HG02973 (cell line): ENCODE measurements around the gene KLLN.
A peak's percentile ranks its signal among the peaks of the same experiment; 100 is the strongest.
"Not testable (repeated sequence)": the region's sequence is repeated elsewhere in the genome, so short reads cannot be mapped to it uniquely, and the experiment has no call there.

Source experiments
- ATAC-seq: cut with Tn5 transposase; IDR thresholded peaks from one replicate; pipeline ENCODE4 v1.9.1; 2021; ENCODE audit warnings: moderate library complexity; ENCODE audit not compliant: unreplicated experiment

The KLLN gene

GRCh38 chr10:87863053-87863943 lies at the start of gene KLLN, which contains the start of gene PTEN:
TSS of gene KLLN (minus strand) at chr10:87863533. CDS start at chr10:87862487, 1,046 bp downstream.
TSS of gene PTEN (plus strand) at chr10:87863625. CDS start at chr10:87864470, 845 bp downstream.
- peak; percentile 25 for ATAC-seq

- not testable (repeated sequence) for ATAC-seq
Observed at GRCh38 chr10:87903396-87903795, 40.1 kb upstream of the KLLN start.

- ATAC-seq: not testable (repeated sequence)
Observed at GRCh38 chr10:87897957-87898356, 34.6 kb upstream of the KLLN start.

GRCh38 chr10:87896216-87896615 lies 32.9 kb upstream of the KLLN start:
- ATAC-seq: no peak

- ATAC-seq: no peak
Observed at GRCh38 chr10:87895430-87895829, 32.1 kb upstream of the KLLN start.

- ATAC-seq: no peak
Observed at GRCh38 chr10:87887548-87888289, 24.4 kb upstream of the KLLN start.

GRCh38 chr10:87887146-87887545 lies 23.8 kb upstream of the KLLN start:
- no peak for ATAC-seq

- no peak for ATAC-seq
Observed at GRCh38 chr10:87886635-87887034, 23.3 kb upstream of the KLLN start.

- no peak for ATAC-seq
Observed at GRCh38 chr10:87882555-87883294, 19.4 kb upstream of the KLLN start.

GRCh38 chr10:87881373-87882059 lies 18.2 kb upstream of the KLLN start:
- not testable (repeated sequence) for ATAC-seq

GRCh38 chr10:87880336-87880735 lies 17.0 kb upstream of the KLLN start:
- no peak for ATAC-seq

GRCh38 chr10:87878664-87879459 lies 15.5 kb upstream of the KLLN start:
- no peak for ATAC-seq

- ATAC-seq: no peak
Observed at GRCh38 chr10:87875929-87876571, 12.7 kb upstream of the KLLN start.

GRCh38 chr10:87873656-87874055 lies 10.3 kb upstream of the KLLN start:
- no peak for ATAC-seq

- no peak for ATAC-seq
Observed at GRCh38 chr10:87872828-87873227, 9.5 kb upstream of the KLLN start.

GRCh38 chr10:87869773-87870551 lies 6.6 kb upstream of the KLLN start:
- ATAC-seq: no peak

GRCh38 chr10:87869139-87869538 lies 5.8 kb upstream of the KLLN start:
- not testable (repeated sequence) for ATAC-seq

- no peak for ATAC-seq
Observed at GRCh38 chr10:87868277-87868676, 4.9 kb upstream of the KLLN start.
